Fibroblast of villous mesenchyme (primary cell): ENCODE results near the gene SNURF. TPM values are rescaled to one million over a fixed set of nuclear protein-coding genes. Genes with fewer than 3 reads are reported as not detected.
A peak's percentile ranks its signal among the peaks of the same experiment; 100 is the strongest.
"Not testable (repeated sequence)": the region's sequence is repeated elsewhere in the genome, so short reads cannot be mapped to it uniquely, and the experiment has no call there.

Experiments used
- DNase-seq: peaks from one replicate; pipeline ENCODE4 v3.0.0-alpha.2; 2010; ENCODE audit warnings: low read depth
- H3K4me3 ChIP-seq: 2 replicates; pipeline ENCODE4 v1.5.1; 2011; ENCODE audit warnings: low read depth, mild to moderate bottlenecking, low read length
- total RNA-seq: library from RNA; depleted of rRNA; stranded (reverse); fragments of >200 nt; gene quantifications from 2 replicates; pipeline ENCODE4 v1.2.3, GENCODE V29; 2012
- TF ChIP-seq, protein P1 (sequence below): IDR thresholded peaks from 2 replicates; pipeline ENCODE4 v1.5.1; 2012; ENCODE audit warnings: low read depth, mild to moderate bottlenecking, low read length; ENCODE audit not compliant: insufficient read depth

SNURF gene
- total RNA-seq, 1 donor: 12.1 TPM

DNA sequence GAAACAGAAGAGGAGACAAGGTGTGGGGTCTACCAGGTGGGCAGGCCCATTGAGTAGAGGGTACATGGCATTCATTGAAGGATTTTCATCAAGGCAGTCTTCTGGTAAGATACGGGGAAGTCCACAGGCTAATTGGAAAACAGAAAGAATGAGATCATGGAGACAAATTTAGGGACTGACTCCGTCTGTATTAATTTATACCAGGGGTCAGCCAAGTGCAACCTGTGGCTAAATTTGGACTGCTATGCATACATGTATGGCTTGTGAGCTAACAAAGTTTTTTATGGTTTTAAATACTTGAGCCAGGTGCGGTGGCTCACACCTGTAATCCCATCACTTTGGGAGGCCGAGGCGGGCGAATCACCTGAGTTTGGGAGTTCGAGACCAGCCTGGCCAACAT lies 21.1 kb upstream of the SNURF start:
- DNase-seq: no peak
- TF ChIP-seq, protein P1, sequence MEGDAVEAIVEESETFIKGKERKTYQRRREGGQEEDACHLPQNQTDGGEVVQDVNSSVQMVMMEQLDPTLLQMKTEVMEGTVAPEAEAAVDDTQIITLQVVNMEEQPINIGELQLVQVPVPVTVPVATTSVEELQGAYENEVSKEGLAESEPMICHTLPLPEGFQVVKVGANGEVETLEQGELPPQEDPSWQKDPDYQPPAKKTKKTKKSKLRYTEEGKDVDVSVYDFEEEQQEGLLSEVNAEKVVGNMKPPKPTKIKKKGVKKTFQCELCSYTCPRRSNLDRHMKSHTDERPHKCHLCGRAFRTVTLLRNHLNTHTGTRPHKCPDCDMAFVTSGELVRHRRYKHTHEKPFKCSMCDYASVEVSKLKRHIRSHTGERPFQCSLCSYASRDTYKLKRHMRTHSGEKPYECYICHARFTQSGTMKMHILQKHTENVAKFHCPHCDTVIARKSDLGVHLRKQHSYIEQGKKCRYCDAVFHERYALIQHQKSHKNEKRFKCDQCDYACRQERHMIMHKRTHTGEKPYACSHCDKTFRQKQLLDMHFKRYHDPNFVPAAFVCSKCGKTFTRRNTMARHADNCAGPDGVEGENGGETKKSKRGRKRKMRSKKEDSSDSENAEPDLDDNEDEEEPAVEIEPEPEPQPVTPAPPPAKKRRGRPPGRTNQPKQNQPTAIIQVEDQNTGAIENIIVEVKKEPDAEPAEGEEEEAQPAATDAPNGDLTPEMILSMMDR: no peak
- H3K4me3 ChIP-seq: no peak overlapping the region

DNA sequence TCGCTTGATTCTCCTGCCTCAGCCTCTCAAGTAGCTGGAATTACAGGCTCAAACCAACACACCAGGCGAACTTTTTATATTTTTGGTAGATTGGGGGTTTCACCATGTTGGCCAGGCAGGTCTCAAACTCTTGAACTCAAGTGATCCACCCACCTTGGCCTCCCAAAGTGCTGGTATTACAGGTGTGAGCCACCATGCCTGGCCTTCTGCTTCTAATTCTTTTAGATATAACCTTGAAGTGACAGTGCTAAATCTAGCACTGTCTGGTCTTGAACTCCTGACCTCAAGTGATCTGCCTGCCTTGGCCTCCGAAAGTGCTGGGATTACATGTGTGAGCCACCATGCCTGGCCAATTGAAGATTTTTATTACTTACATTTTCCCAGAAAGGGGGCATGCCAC lies 16.6 kb upstream of the SNURF start:
- H3K4me3 ChIP-seq, DNase-seq: not testable (repeated sequence)

DNA sequence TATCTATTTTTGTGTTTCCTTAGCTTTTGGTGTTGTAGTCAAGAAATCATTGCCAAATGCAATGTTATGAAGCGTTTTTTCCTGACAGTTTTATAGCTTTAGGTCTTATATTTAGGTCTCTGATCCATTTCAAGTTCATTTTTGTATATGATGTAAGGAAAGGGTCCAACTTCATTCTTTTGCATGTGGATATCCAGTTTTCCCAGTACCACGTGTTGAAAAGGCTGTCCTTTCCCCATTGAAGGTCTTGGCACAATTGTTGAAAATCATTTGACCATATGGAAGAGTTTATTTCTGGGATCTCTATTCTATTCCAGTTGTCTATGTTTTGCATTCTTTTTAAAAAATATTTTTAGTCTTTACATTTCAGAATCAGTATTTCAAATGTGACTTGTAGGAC lies 14.6 kb upstream of the SNURF start:
- TF ChIP-seq, protein P1: no peak
- H3K4me3 ChIP-seq: no peak overlapping the region
- no peak for DNase-seq

DNA sequence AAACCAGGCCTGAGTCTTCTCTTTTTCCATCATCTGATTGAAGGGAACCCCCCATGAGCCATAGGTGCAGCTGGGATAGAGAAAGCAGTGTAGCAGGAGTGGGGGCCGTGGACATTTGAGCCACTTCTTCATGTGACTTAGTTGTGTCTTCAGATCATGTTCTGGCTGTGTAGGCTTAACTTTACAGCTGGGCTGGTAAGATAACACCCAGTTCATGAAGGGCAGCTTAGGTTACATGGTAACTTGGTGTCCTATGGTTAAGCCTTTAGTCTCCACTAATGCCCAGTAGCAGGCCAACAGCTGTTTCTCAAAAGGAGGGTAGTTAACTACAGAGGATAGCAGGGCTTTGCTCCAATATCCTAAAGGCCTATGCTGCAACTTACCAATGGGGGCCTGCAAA lies 11.4 kb upstream of the SNURF start:
- DNase-seq: no peak
- TF ChIP-seq, protein P1: no peak
- no peak overlapping the region for H3K4me3 ChIP-seq

DNA sequence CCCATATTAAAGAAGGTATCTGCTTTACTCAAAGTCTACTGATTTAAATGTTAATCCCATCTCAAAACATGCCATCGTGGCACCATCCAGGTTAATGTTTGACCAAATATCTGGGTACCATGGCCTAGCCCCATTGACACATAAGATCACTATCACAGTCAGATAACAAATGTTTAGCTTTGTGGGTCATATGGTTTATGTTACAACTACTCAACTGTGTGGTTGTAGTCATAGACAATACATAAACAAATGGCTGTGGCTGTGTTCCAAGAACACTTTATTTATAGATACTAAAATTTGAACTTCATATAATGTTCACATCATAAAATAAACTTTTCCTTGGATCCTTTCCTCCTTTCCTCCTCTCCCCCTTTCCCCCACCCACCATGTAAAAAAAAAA lies 9.8 kb upstream of the SNURF start:
- TF ChIP-seq, protein P1: no peak
- peak; percentile 3 for DNase-seq
- H3K4me3 ChIP-seq: no peak overlapping the region

DNA sequence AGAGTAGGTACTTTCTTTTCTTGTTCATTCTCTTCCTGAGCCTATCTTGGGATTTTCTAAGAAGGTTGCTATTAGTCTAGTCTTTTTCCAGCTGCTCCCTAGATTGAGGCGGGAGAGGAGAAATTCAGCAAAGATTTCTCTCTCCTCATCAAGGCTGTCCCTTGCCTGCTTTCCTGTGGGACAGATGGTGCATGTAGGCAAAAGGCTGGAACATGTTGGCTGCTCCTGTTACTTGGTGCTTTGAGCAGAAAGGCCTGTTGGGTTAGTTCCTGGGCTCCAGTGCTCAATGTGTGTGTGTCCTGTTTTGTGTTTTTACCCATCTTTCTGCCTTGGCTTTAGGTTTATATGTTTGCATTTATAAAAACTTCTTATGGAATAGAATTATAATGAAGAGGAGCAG lies 9.1 kb upstream of the SNURF start:
- H3K4me3 ChIP-seq: no peak overlapping the region
- DNase-seq: no peak

DNA sequence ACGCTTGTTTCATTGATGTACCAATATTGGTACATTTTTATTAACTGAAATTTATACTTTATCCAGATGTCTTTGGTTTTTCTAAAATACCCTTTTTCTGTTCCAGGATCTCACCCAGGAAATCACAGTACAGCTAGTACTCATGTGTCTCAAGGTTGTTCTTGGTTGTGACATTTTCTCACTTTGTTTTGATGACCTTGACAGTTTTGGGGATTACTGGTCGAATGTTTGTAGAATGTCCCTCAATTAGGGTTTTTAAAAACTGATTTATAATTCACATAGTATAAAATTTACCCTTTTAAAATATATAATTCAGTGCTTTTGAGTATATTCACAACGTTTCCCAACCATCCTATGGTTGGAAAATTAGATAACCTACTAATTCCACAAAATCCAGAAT lies 6.3 kb upstream of the SNURF start:
- TF ChIP-seq, protein P1: no peak
- H3K4me3 ChIP-seq: no peak overlapping the region
- DNase-seq: no peak

More for the DNA sequence above, 9.1 kb upstream of the SNURF start:
- TF ChIP-seq, protein P1: no peak
